Immature natural killer cell (primary cell): ENCODE measurements around the gene KRTAP19-3. TPM values are rescaled to one million over a fixed set of nuclear protein-coding genes. Genes with fewer than 3 reads are reported as not detected.

Experiments
- DNase-seq, 3 donors: peaks; one replicate each; pipeline ENCODE4 v3.0.0; 2022; ENCODE audit warnings: mixed read lengths in 1 of 3
- H3K27ac Mint-ChIP-seq, 6 donors: one replicate each; pipeline ENCODE4 v1.8.0; 2020; ENCODE audit warnings: mixed read lengths in 6 of 6, mild to moderate bottlenecking in 5 of 6, inconsistent platforms in 4 of 6, moderate library complexity in 3 of 6
- H3K27me3 Mint-ChIP-seq, 3 donors: one replicate each; pipeline ENCODE4 v1.8.0; 2020 to 2021; ENCODE audit warnings: low read depth in 3 of 3, mild to moderate bottlenecking in 3 of 3, mixed read lengths in 3 of 3, moderate library complexity in 3 of 3, inconsistent platforms in 1 of 3
- H3K36me3 Mint-ChIP-seq, 3 donors: one replicate each; pipeline ENCODE4 v1.8.0; 2020; ENCODE audit warnings: mixed read lengths in 3 of 3, inconsistent platforms in 2 of 3, mild to moderate bottlenecking in 2 of 3
- H3K4me1 Mint-ChIP-seq, 2 donors: one replicate each; pipeline ENCODE4 v1.8.0; 2020; ENCODE audit warnings: inconsistent platforms in 2 of 2, mild to moderate bottlenecking in 2 of 2, mixed read lengths in 2 of 2, moderate library complexity in 1 of 2
- H3K4me3 Mint-ChIP-seq, 5 donors: one replicate each; pipeline ENCODE4 v1.8.0; 2020; ENCODE audit warnings: mild to moderate bottlenecking in 5 of 5, mixed read lengths in 5 of 5, inconsistent platforms in 3 of 5, moderate library complexity in 3 of 5
- H3K9me3 Mint-ChIP-seq, 6 donors: one replicate each; pipeline ENCODE4 v1.8.0; 2020; ENCODE audit warnings: mild to moderate bottlenecking in 6 of 6, mixed read lengths in 6 of 6, inconsistent platforms in 4 of 6, moderate library complexity in 3 of 6
- polyA plus RNA-seq, 3 donors: library from polyadenylated mRNA; unstranded; fragments of 300-500 nt; fragmentation: Illumina TruSeq; gene quantifications; one replicate each; pipeline ENCODE4 v1.2.3, GENCODE V29; 2021

KRTAP19-3 gene
- polyA plus RNA-seq, 3 donors from 2014 or later, result not detected

- no peaks in the 10 kb centered on the region for H3K4me1 Mint-ChIP-seq
- H3K4me3 Mint-ChIP-seq, result no peak overlapping the region
- H3K27ac Mint-ChIP-seq, result no peak overlapping the region
- DNase-seq, result no peak
- no peaks in the 10 kb centered on the region for H3K36me3 Mint-ChIP-seq
- H3K27me3 Mint-ChIP-seq, result no peaks in the 10 kb centered on the region
- peaks cover 0 to 23% (median 8%) of the 10 kb centered on the region in 6 donors for H3K9me3 Mint-ChIP-seq
Measured at GRCh38 chr21:30463713-30464112, 28.1 kb downstream of the KRTAP19-3 start.

- H3K36me3 Mint-ChIP-seq, result no peaks in the 10 kb centered on the region
- H3K4me3 Mint-ChIP-seq, result no peak overlapping the region
- H3K27me3 Mint-ChIP-seq, result no peaks in the 10 kb centered on the region
- no peaks in the 10 kb centered on the region for H3K4me1 Mint-ChIP-seq
- no peak for DNase-seq
- H3K27ac Mint-ChIP-seq, result no peak overlapping the region
- H3K9me3 Mint-ChIP-seq, result peaks cover 2 to 29% (median 6%) of the 10 kb centered on the region in 6 donors
Measured at GRCh38 chr21:30448514-30448913, 43.3 kb downstream of the KRTAP19-3 start.

- peaks cover 2 to 33% (median 7%) of the 10 kb centered on the region in 6 donors for H3K9me3 Mint-ChIP-seq
- no peak for DNase-seq
- H3K4me3 Mint-ChIP-seq, result no peak overlapping the region
- no peaks in the 10 kb centered on the region for H3K4me1 Mint-ChIP-seq
- no peaks in the 10 kb centered on the region for H3K36me3 Mint-ChIP-seq
- H3K27me3 Mint-ChIP-seq, result no peaks in the 10 kb centered on the region
- H3K27ac Mint-ChIP-seq, result no peak overlapping the region
Measured at GRCh38 chr21:30447056-30447455, 44.8 kb downstream of the KRTAP19-3 start.

GRCh38 chr21:30444204-30444603 lies 47.6 kb downstream of the KRTAP19-3 start:
- DNase-seq, result no peak
- no peaks in the 10 kb centered on the region for H3K27me3 Mint-ChIP-seq
- H3K4me1 Mint-ChIP-seq, result no peaks in the 10 kb centered on the region
- H3K9me3 Mint-ChIP-seq, result peaks cover 12 to 48% (median 13%) of the 10 kb centered on the region in 6 donors
- no peak overlapping the region for H3K27ac Mint-ChIP-seq
- H3K36me3 Mint-ChIP-seq, result no peaks in the 10 kb centered on the region
- H3K4me3 Mint-ChIP-seq, result no peak overlapping the region

GRCh38 chr21:30443226-30443625 lies 48.6 kb downstream of the KRTAP19-3 start:
- Mint-ChIP-seq H3K27me3 (no peaks in the 10 kb centered on the region), H3K36me3 (no peaks in the 10 kb centered on the region), H3K4me3 (no peak overlapping the region), H3K4me1 (no peaks in the 10 kb centered on the region), H3K27ac (no peak overlapping the region), H3K9me3 (peaks cover 12 to 54% (median 13%) of the 10 kb centered on the region in 6 donors)
- DNase-seq, result no peak

Other genes starting within 250 kb of the KRTAP19-3 start
- not detected for gene KRTAP24-1, start 209.1 kb downstream of the KRTAP19-3 start, polyA plus RNA-seq
- gene KRTAP25-1, start 202.5 kb downstream of the KRTAP19-3 start, polyA plus RNA-seq, result not detected
- not detected for gene KRTAP26-1, start 171.7 kb downstream of the KRTAP19-3 start, polyA plus RNA-seq
- not detected for gene KRTAP27-1, start 154.3 kb downstream of the KRTAP19-3 start, polyA plus RNA-seq
- not detected for gene KRTAP23-1, start 143.4 kb downstream of the KRTAP19-3 start, polyA plus RNA-seq
- gene KRTAP13-2, start 119.7 kb downstream of the KRTAP19-3 start, polyA plus RNA-seq, result not detected
- gene KRTAP13-1, start 96.0 kb downstream of the KRTAP19-3 start, polyA plus RNA-seq, result not detected
- not detected for gene KRTAP13-3, start 66.1 kb downstream of the KRTAP19-3 start, polyA plus RNA-seq
- not detected for gene KRTAP13-4, start 61.8 kb downstream of the KRTAP19-3 start, polyA plus RNA-seq
- not detected for gene KRTAP15-1, start 51.7 kb downstream of the KRTAP19-3 start, polyA plus RNA-seq
- gene KRTAP19-1, start 11.6 kb downstream of the KRTAP19-3 start, polyA plus RNA-seq, result not detected
- not detected for gene KRTAP19-2, start 4.6 kb downstream of the KRTAP19-3 start, polyA plus RNA-seq
- not detected for gene KRTAP19-4, start 5.2 kb upstream of the KRTAP19-3 start, polyA plus RNA-seq
- not detected for gene KRTAP19-5, start 10.1 kb upstream of the KRTAP19-3 start, polyA plus RNA-seq
- gene KRTAP19-6, start 49.9 kb upstream of the KRTAP19-3 start, polyA plus RNA-seq, result not detected
- gene KRTAP19-7, start 69.3 kb upstream of the KRTAP19-3 start, polyA plus RNA-seq, result not detected
- not detected for gene KRTAP22-2, start 98.4 kb upstream of the KRTAP19-3 start, polyA plus RNA-seq
- not detected for gene KRTAP6-3, start 100.4 kb upstream of the KRTAP19-3 start, polyA plus RNA-seq
- gene KRTAP6-2, start 106.9 kb upstream of the KRTAP19-3 start, polyA plus RNA-seq, result not detected
- not detected for gene KRTAP22-1, start 109.1 kb upstream of the KRTAP19-3 start, polyA plus RNA-seq
- not detected for gene KRTAP6-1, start 121.9 kb upstream of the KRTAP19-3 start, polyA plus RNA-seq
- gene KRTAP20-1, start 124.4 kb upstream of the KRTAP19-3 start, polyA plus RNA-seq, result not detected
- not detected for gene KRTAP20-4, start 128.6 kb upstream of the KRTAP19-3 start, polyA plus RNA-seq
- gene KRTAP20-2, start 143.2 kb upstream of the KRTAP19-3 start, polyA plus RNA-seq, result not detected
- not detected for gene KRTAP20-3, start 150.9 kb upstream of the KRTAP19-3 start, polyA plus RNA-seq
- gene KRTAP21-3, start 226.8 kb upstream of the KRTAP19-3 start, polyA plus RNA-seq, result not detected